Right lung (tissue), 5 donors: ENCODE results near the gene NUDT7. TPM values are rescaled to one million over a fixed set of nuclear protein-coding genes. Genes with fewer than 3 reads are reported as not detected.
A peak's percentile ranks its signal among the peaks of the same experiment; 100 is the strongest.

ENCODE experiments used
- DNase-seq, 2 donors: peaks; one replicate each; pipeline ENCODE4 v3.0.0-alpha.2; 2013
- polyA plus RNA-seq, 5 donors: library from polyadenylated mRNA; unstranded; fragments of 120-200 nt; gene quantifications; one replicate each; pipeline versions ENCODE4 v1.2.1 to v1.2.3, GENCODE V29; 2013; ENCODE audit warnings: inconsistent platforms in 1 of 5, low replicate concordance in 1 of 5; ENCODE audit not compliant: insufficient read length in 5 of 5, insufficient read depth in 1 of 5

NUDT7 gene
- polyA plus RNA-seq, 5 donors: 11.1 to 14.6 (median 12.6) TPM

GRCh38 chr16:77775911-77776909, 53.9 kb downstream of the NUDT7 start:
- DNase-seq: no peak

- no peak for DNase-seq
These were observed 55.4 kb downstream of the NUDT7 start for GRCh38 chr16:77777745-77778144.

GRCh38 chr16:77780378-77780837, 58.1 kb downstream of the NUDT7 start:
- no peak for DNase-seq

GRCh38 chr16:77781091-77781490, 58.8 kb downstream of the NUDT7 start:
- no peak for DNase-seq

- no peak for DNase-seq
These were observed 60.4 kb downstream of the NUDT7 start for GRCh38 chr16:77782694-77783093.

GRCh38 chr16:77784441-77785372, 62.4 kb downstream of the NUDT7 start:
- no peak for DNase-seq

GRCh38 chr16:77785373-77785764, 63.1 kb downstream of the NUDT7 start:
- DNase-seq: no peak

- no peak for DNase-seq
These were observed 64.0 kb downstream of the NUDT7 start for GRCh38 chr16:77786186-77786847.

GRCh38 chr16:77787452-77787851, 65.1 kb downstream of the NUDT7 start:
- DNase-seq: no peak

GRCh38 chr16:77788181-77789084, 66.1 kb downstream of the NUDT7 start, which contains the start of gene VAT1L:
Gene VAT1L (plus strand): TSS chr16:77788564. CDS start chr16:77788683, 119 bp downstream.
- peak; percentile 22 to 31 for DNase-seq

- no peak for DNase-seq
These were observed 67.0 kb downstream of the NUDT7 start for GRCh38 chr16:77789085-77790008.

GRCh38 chr16:77790009-77790372, 67.7 kb downstream of the NUDT7 start:
- no peak for DNase-seq

- no peak for DNase-seq
These were observed 68.6 kb downstream of the NUDT7 start for GRCh38 chr16:77790912-77791311.

Other genes with a start within 250 kb of the NUDT7 start
- 10 to 100 TPM in 1 of 5 donors, 1 to 10 TPM in 4; 5.4 to 10.2 (median 7.4) TPM for gene VAT1L, start 66.0 kb downstream of the NUDT7 start, polyA plus RNA-seq